GDM1 (cell line): ENCODE results near the gene DUSP15.
"Not testable (repeated sequence)": the region's sequence is repeated elsewhere in the genome, so short reads cannot be mapped to it uniquely, and the experiment has no call there.

Experiments used
- DNase-seq: peaks from one replicate; lab custom pipeline; 2025; lab: John Stamatoyannopoulos, UW

Gene DUSP15

GRCh38 chr20:31822421-31823330 is 47.7 kb downstream of the DUSP15 start:
- DNase-seq: peak; percentile 26

GRCh38 chr20:31821427-31821826 is 48.9 kb downstream of the DUSP15 start:
- no peak for DNase-seq

DNA sequence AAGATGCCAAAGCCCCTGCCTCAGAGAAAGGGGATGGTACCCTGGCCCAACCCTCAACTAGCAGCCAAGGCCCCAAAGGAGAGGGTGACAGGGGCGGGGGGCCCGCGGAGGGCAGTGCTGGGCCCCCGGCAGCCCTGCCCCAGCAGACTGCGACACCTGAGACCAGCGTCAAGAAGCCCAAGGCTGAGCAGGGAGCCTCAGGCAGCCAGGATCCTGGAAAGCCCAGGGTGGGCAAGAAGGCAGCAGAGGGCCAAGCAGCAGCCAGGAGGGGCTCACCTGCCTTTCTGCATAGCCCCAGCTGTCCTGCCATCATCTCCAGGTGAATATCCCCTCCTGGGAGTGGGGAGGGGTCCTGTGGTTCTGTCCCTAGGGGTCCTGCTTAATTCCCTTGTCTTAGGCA is 50.1 kb downstream of the DUSP15 start:
- DNase-seq: no peak

- no peak for DNase-seq
Observed at GRCh38 chr20:31819083-31819784, 51.1 kb downstream of the DUSP15 start, which contains the start of gene MYLK2. Gene MYLK2 (plus strand): TSS chr20:31819356. CDS start chr20:31819581, 225 bp downstream.

DNA sequence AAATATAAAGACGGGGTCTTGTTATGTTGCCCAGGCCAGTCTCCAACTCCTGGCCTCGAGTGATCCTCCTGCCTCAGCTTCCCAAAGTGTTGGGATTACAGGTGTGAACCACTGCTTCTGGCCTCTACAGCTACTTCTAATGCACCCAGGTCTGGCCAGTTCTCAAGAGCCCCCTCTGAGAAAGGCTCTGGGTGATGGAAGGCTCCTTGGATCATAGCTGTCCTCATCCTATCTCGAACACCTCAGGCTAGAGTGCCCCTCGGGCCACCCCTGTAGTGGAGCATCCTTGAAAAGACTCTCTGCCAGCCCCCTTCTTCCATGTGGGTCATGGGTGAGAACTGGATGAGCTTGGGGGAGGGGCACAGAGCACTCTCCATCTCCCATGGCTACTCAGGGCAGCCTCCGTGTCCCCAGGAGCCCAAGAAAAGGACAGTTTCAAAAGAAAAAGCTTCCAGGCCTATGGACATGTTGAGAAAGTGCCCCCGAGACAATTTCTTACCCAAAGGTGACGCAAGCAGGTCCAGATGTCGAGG is 51.9 kb downstream of the DUSP15 start:
- DNase-seq: no peak

DNA sequence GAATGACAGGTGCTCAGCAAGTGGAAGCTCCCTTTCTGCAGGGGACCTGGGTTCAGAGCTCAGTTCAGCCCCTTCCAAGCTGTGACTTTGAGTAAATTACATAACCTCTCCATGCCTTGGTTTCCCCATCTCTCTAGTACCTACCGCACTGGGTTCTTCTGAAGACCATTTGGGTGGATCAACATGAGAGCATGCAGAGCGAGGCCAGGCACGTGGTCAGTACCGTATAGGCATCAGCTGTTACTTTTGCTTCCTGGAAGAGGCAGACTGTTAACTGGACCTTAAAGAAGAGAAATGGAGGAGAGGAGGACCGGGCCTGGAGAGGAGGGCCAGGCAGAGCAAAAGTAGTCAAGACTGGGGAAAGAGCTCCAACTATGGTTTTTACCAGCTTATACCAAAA is 52.9 kb downstream of the DUSP15 start:
- no peak for DNase-seq

DNA sequence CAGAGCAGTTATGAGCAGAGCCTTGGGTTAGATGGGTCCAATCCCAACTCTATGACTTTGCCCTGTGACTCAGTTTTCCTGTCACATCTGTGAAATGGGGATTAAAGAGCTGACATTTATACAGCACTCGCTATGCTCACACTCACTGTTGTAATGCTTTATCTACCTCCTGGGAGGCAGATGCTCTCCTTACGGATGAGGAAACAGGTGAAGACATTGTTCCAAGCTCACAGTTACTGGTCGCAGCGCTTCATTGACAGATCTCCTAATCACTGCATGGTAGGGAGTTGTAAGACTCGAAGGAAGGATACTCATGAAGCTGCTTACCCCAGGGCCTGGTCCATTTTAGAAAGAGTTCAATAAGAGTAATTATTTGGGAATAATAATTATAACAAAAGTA is 54.1 kb downstream of the DUSP15 start:
- DNase-seq: no peak

GRCh38 chr20:31815408-31816188 is 54.7 kb downstream of the DUSP15 start:
- DNase-seq: no peak

DNA sequence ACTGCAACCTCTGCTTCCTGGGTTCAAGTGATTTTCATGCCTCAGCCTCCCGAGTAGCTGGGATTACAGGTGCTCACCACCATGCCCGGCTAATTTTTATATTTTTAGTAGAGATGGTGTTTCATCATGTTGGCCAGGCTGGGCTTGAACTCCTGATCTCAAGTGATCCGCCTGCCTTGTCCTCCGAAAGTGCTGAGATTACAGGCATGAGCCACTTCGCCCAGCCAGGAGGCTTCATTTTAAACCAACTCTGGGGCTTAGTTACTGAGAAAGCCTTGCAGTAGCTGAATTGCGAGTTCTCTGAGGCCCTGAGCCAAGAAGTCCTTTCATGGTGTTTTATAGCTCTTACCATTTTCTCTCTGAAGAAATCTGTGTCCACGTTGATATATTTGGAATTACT is 56.2 kb downstream of the DUSP15 start:
- DNase-seq: not testable (repeated sequence)

DNA sequence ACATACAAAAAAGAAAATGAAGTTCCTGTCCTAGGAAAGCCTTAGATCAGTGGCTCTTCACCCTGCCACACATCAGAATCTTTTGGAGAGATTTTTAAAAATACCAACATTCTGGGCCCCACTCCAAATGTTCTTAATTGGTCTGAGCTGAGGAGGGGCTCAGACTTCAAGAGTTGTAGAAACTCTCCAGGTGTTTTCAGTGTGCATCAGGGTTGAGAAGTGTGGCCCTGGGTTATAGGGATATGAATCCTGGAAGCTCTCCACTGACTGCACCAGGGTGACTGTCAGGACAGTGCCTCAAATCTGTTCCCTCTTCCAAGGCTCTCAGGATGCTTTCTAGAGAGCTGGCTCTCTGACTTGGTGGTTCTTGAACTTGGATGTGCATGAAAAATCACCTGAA is 56.7 kb downstream of the DUSP15 start:
- DNase-seq: no peak

DNA sequence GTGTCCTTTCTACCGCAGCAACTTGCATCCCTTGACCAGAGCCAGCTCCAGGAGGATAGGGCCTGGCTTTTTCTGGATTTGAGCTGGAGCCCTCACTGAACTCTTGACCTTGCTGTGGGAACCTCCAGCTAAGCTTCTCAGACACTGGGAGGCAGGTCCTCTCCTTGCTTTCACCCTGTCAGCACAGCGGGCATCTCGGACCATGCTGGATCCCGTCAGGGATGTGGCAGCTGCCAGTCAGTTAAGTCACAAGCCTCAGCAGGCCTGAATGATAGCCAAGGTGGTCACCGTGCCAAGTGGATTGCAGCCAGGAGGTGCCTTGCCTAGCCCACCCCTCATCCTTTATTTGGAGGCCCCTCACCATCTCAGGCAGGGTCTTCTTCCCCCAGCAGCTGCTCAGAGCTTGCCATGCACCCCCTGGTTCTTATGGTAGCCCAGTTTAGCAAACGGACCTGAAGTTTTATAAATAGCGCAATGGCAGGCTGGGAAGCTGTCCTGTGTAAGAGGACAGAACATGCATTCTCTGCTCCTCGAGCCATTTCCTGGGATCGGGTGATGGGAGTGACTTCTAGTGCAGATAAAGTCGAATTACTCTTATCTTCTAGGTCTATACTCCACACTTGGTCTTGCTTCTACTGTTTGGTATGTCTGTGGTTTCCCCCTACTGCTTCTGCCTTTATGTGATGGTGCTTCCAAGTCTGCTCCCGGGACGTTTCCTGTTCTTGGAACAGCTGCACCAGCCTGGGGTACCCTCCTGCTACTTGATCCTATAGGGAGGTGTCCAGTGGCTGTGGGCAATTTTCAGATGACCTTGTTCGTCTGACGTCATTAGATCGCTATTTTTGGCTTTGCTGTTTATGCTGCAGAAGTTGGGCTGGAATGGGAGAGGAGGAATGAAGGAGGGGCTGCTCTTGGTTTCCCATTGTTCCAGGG is 58.3 kb downstream of the DUSP15 start:
- no peak for DNase-seq

DNA sequence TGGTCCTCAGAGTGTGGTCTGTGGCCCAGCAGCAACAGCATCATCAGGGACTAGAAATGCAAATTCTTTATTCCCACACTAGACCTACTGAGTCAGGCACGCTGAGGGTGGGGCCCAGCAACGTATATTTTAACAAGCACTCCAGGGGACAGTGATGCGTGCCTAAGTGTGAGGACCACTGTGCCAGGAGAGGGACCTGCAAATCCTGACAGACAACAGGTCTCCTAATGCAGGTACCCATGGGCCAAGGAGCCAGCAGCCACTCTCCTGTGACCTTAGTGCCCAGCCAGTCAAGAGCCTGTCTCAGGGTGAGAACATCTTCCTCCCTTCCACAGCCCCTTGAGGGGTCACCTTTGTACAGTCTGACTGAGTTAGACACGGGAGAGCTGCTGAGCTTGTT is 59.1 kb downstream of the DUSP15 start:
- no peak for DNase-seq
